PC-9 (cell line): ENCODE data around the gene TGFBR1.

Experiments used
- CTCF ChIP-seq: fragments of 200-600 bp; sonication (generic); conservative IDR thresholded peaks from 2 replicates; pipeline ENCODE4 v1.6.1; 2017; ENCODE audit warnings: mixed run types, antibody characterized with exemption, mild to moderate bottlenecking, moderate library complexity
- EZH2 ChIP-seq: fragments of 200-600 bp; sonication (generic); IDR thresholded peaks from 2 replicates; pipeline ENCODE4 v1.8.0; 2017; ENCODE audit warnings: antibody characterized with exemption, low read depth

DNA sequence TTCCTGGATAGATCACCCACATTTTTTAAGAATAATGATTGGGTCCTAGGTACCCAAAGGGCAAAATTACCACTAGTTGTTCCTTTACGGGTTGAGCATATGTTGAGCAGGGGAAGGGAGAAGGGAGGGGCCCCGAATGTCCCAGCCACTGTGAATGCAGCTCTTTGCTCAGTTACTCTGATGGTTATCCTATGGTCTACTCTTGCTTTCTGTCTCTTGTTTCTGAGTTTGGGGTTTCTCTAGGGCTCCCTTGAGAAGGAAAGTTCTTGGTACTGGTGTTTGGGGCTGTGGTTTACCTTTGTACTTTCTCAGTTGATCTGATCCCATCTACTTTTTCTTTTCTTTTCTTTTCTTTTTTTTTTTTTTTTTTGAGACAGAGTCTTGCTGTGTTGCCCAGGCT is 61.2 kb downstream of the TGFBR1 start:
- TF ChIP-seq CTCF, result no peak
- TF ChIP-seq EZH2, result no peak
